Activated CD8-positive, alpha-beta memory T cell treated with anti-CD3 and anti-CD28 coated beads for 36 hours (primary cell): ENCODE measurements around the gene HERC2. TPM values are rescaled to one million over a fixed set of nuclear protein-coding genes. Genes with fewer than 3 reads are reported as not detected.
"Not testable (repeated sequence)": the region's sequence is repeated elsewhere in the genome, so short reads cannot be mapped to it uniquely, and the experiment has no call there.

ENCODE experiments used
- CTCF ChIA-PET: fragments of 350-600 bp; sonication (Branson Sonifier 250); formaldehyde crosslinking; loops from one replicate; lab custom pipeline; 2021; ENCODE audit warnings: antibody characterized with exemption; lab: Charles Lee
- POLR2A ChIA-PET: fragments of 350-600 bp; sonication (Branson Sonifier 250); formaldehyde crosslinking; loops from one replicate; lab custom pipeline; 2021; ENCODE audit warnings: antibody characterized with exemption; lab: Charles Lee
- total RNA-seq, 2 experiments: library from RNA; stranded (reverse); gene quantifications; one replicate each; pipeline ENCODE4 v1.2.3, GENCODE V29; 2021

Gene HERC2
- total RNA-seq, 2 experiments from 2014 or later: 31.3 to 32.8 TPM

DNA sequence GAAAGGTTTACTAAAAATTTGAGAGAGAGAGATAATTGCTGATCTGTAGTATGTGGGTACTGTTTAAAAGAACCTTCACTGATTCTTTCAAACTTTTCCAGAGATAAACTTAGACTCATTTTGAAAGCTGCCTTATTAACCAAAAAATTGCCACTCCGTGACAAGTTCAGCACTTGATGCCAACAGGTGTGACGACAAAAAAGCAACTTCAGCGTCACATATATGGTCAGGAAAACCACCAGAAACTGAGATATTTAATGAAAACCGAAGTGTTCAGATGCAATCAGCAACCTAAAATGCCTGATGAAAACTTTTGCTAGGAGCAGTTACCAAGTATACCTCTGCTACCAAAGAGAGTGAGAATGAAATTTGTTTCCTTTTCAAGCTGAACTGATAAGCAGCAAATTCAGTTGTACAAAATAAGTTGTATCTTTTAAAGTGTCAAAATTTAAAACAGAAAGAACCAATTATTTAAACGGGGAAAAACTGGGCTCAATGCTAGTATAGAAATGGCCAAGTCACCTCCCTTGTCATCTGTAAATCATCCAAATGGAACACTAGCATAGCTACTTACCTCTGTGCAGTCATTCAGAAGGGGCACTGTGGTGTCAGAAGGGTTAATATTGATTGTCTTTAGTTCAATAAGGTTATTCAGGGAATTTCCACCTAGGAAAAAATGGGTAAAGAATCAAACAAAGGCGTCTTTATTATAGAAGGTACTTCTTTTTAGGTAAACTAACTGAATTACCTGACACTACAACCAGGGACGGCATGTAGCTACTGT is 131.4 kb downstream of the HERC2 start:
- CTCF ChIA-PET: interaction anchor here (0.6 to 0.9 kb wide), 2 partner anchors 17 to 64 kb away, joined by 4 to 5 read pairs; no protein-coding TSS in a partner anchor
- POLR2A ChIA-PET: no interaction called here

DNA sequence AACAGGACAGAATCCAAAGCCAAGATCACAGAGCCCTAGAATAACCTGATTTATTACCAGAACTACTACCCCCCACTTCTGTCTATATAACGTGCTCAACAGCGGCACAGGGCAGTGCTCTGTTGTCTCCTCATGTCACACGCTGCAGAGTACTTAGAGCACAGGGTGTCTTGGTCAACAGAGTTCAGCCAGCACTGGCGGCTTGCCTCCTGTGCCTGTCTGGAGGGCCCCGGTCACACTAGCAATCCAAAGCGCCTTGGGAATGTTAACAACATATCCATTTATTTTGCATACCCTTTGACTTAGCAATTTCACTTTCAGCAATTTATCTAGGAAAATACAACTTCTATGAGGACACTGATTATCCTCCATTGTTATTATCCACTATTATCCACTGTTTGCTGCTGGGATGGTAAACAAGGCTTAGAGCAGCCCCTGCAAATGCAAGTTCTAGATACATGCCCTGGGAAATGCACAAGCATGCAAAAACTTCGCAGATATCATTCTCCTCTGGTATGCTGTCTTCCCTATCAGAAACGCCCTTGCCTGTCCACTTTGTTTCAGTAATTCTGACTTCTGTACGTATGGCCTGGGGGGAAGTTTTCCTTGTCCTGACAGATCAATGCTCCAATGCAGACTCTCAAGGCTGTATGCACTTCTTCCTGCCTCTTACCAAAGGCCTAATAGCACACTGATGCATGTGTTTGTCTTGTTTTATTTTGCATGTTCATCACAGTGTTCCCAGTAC is 136.7 kb downstream of the HERC2 start:
- POLR2A ChIA-PET: no interaction called here
- CTCF ChIA-PET: no interaction called here

DNA sequence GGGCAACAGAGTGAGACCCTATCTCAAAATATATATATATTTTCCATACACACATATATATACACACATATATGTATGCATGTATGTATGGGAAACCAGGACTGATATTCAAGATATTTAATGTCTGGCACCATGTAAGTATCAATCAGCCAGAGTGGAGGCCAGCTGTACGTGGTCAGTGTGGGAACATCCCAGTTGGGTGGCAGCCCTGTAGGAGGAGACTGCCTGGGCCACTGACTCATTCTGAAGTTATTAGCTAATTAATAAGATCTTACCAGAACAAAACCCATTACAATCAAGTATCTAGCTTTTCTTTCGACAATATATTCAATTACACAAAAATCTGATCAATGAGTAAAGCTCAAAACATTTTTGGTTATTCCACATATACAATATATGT is 137.8 kb downstream of the HERC2 start:
- CTCF ChIA-PET: no interaction called here

DNA sequence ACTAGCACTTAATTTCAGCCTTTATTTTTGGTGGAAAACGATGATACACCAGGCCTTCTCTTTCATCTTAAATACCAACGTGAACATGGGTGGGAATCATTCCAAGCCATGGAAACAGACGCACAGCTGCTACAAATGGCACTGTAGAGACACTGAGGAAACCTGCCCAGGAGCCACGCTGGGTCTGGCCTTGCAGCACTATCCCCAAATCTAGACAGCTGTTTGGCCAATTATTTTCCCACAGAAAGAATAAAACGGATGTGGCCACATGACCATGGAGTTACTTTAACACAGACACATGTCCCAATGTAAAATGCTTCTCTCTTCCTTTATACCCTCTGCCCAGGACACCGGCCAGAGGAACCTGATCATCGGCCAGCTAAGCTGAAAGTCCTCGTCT is 139.2 kb downstream of the HERC2 start:
- CTCF ChIA-PET: no interaction called here
- POLR2A ChIA-PET: no interaction called here

More for the DNA sequence above, 137.8 kb downstream of the HERC2 start:
- POLR2A ChIA-PET: no interaction called here

DNA sequence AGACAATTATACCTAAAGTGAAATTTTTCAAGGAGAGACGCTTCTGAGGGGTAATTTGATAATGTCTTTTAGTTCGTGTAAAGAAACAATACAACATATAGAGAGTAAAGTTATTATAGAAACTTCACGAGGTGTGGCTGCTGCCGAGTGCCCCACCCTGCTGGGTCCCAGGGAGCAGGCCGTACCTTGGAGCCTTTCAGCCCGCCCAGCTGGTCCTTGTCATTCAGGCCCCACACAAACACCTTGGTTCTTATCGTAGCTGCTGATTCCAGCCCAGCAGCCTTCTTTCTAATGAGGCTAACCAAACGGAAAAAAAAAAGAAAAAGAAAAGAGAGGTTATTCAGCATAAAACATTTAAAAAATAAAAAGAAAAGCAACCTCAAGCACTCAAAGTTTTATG is 139.8 kb downstream of the HERC2 start:
- ChIA-PET CTCF (no interaction called here), POLR2A (no interaction called here)

DNA sequence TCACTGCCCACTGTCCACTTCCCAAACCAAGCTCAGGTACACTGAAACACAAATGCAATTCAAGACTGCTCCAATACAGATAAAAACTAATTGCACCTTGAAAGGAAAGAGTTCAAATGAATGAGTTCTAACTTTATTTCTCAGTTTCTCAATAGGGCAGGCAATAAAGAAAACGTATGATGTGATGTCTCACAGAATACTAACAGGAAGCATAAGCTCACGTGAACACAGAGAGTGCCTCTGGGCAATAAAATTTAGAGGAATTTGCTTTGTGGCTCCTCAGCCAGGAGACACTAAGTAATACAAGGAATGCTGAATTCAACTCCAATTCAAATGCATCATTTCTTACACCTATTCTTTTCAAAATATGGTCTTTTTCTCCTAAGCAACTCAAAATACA is 140.6 kb downstream of the HERC2 start:
- ChIA-PET POLR2A (no interaction called here), CTCF (no interaction called here)

DNA sequence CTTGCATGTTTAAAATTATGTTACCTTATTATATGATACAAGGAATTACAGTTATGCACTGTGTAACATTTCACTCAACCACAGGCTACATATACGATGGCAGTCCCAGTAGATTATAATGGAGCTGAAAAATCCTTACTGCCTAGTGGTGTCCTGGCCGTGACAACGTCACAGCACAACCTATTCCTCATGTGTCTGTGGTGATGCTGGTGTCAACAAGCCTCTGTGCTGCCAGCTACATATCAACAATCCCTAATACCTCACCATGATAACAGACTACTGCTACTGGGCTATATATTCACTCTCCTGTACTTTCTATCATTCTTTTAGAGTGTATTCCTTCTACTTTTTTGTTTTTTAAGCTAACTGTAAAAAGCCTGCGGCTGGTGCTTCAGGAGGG is 142.7 kb downstream of the HERC2 start:
- POLR2A ChIA-PET: no interaction called here
- CTCF ChIA-PET: no interaction called here

DNA sequence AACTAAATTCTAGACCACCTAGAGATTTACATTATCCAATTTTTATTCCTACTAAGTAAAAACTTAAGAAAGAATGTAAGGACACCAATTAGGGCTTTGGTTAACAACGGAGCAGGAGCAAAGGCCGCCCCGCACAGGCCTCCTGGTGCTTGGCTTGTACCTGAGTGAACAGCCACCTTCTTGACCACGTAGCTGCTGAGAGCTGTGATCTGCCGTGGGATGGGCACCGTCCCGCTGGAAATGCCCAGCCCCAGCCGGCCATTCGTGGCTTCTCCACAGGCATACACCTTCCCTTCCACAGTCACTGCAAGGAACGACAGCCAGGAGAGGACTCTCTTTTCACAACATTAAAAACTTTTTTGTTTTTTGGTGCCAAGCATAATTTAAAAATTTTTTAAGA is 143.3 kb downstream of the HERC2 start:
- ChIA-PET POLR2A (no interaction called here), CTCF (no interaction called here)

DNA sequence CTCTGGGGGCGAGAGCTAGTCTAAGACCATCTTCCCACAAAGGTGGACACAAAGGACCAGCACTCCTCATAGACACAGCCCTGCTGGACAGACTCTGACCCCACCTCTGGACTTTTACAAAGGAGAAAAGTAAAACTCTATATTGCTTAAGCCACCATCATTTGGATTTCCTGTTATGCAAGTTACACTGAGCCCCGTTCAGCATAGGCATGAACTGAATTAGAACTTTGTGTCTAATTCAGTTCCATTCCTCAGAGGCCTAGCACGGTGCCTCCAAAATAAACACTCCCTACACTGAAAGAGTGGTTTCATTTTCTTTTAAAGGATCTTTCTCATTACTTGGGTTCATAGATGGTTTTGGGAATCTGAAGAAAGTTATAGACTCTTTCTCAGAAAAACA is 143.7 kb downstream of the HERC2 start:
- POLR2A ChIA-PET: no interaction called here
- CTCF ChIA-PET: no interaction called here

DNA sequence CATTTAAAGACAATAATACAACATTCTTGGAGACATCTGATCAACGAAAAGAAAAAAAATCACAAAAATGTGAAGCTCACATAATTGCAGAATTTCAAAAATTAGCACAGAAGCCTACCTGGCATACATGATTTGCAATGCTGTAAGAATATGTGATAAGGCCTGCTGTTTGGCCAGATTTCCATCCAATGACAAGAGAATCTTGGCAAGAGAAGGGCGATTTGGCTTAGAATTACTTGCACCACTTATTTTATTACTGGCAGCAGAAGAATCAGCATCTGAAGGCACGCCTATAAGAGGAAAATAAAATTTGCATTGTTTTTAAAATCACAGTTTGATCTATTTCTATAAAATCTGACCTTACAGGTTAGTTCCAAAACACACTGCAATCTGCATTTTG is 152.6 kb downstream of the HERC2 start:
- ChIA-PET CTCF (no interaction called here), POLR2A (no interaction called here)

DNA sequence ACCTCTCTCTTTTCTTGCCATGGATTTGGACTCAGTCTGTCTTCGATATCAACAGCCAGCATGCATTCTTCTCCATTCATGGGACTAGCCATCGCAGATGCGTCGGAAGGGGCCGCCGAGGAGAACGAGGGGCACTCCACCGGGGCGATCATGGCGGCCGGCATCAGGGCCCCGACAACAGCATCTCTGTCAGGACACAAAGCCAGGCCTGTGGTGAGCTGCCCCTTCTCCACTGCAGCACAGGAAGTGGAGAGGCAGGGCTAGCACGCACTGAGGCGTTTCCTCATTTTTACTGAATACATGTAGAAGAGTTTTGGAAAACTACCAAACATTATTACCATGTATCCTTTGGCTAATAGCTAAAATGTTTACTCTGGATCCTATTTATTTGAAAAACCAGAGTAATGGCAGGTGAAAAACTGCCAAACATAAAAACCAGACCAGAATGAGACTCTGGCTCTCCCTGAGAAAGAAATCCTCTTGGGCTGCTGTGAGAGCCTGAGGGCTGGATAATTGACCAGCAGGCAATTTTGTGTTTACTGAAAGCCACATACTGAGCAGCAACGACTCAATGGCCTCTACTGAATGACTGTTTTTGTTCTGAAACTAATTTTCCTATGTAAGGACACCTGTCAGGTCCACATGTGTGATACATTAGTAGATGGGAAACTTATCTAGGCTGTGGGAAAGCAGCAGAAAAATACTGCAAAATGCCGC is 153.4 kb downstream of the HERC2 start:
- POLR2A ChIA-PET, CTCF ChIA-PET: not testable (repeated sequence)

DNA sequence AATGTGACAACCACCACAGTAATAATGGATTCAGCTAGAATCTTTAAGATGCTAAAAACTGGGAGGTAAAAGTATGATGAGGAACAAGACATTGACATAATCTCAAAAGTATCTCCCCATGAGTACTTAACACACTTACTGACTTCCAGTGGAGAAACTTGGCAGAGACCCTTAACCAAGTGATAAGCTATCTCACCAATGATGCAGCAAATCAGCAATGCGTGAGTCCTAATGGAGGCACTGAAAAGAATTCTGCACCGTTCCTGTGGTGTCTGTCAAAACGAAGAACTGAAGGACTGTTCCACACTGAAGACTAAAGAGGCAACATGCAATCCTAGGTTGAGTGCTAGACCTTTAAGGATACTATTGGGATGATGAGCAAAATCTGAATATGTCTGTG is 154.9 kb downstream of the HERC2 start:
- POLR2A ChIA-PET: no interaction called here
- CTCF ChIA-PET: no interaction called here

DNA sequence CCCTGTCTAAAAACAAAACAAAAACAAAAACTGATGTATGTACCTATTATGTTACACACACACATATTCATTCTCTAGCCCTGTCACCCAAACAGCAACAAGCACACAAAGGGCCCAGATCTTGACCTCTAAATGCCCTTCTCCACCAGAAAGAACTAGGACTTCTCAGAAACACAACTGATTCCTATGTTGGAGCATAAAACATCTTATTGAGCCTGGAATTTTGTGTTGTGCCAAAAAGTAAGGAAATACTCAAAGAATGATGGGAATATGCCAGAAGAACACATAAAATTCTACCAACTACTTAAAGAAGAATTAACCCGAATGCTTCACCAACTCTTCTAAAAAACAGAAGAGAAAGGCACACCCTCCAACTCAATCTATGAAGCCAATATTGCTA is 156.2 kb downstream of the HERC2 start:
- CTCF ChIA-PET: no interaction called here
- POLR2A ChIA-PET: no interaction called here

DNA sequence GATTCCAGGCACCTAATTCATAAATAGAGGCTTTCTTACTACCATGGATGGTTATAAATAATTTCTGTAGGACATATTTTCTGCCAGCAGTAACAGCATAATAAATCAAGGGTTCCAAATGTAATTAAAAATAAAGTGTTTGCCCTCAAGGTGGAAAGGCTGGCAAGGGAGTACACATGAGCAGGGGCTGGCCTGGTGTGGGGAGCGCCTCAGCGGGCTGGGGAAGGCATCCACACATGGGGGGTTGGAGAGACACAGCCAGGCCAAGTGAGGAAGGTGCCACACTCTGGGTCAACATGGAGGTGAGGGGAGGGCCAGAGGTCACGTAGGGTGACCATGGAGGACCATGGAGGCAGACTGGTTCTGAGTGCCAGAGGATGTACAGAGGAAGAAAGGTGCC is 157.1 kb downstream of the HERC2 start:
- CTCF ChIA-PET: no interaction called here
- POLR2A ChIA-PET: no interaction called here

DNA sequence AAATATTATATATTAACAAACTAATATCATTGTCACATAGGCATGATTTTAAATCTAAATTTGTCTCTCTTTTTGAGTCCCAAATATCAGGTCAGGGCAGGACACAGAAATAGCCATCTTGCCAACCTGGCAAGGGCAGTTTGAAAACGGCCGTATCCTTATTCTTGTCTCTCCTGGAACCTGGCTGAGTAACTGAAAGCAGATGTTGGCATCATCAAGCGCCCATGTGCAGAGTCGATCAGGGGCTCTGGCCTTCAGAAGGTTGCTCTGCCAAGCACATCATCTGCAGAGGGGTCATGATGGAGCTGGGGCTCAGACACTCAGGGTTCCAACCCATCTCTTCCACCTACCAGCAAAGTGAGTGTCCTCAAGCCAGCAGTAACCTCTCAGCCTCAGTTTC is 167.7 kb downstream of the HERC2 start:
- CTCF ChIA-PET: no interaction called here
- POLR2A ChIA-PET: no interaction called here

DNA sequence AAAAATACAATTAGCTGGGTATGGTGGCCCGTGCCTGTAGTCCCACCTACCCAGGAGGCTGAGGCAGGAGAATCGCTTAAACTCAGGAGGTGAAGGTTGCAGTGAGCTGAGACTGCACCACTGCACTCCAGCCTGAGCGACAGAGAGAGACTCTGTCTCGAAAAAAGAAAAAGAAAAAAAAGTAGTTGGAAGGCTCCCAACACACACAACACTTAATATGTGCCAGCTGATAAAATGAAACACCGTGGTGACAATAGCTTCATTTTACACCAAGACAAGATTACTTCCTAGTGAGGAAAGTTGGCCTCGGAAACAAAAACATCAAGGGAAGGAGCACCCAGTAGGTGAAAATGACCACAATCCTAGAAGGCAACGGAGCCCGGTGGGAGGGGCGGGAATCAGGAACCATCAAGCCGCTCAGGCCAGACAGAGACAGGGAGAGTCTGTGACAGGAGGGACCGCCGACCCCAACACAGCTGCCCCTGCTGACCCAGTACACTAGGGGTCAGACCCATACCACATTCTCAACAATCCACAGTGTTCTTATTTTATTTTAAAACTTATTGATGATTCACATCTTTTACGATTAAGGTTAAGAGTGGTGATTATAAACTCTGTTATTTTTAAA is 168.4 kb downstream of the HERC2 start:
- POLR2A ChIA-PET: no interaction called here
- CTCF ChIA-PET: no interaction called here

DNA sequence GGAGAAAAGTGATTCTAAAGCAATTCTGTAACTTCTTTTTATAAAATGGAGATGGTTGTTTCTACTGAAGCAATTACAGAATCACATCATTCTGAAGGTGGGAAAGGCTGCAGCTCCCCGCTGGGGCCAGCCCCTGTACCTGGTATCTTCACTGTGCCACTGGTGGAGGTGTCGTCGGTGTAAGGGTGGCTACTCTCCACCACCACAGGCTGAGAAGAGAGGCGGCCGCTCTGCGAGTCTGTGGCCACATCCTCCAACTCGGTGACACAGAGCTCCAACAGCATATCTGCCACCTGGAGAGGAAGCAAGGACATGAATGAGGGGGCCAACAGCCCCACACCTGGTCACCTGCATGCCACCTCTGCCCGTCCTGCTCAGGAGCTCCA is 169.4 kb downstream of the HERC2 start:
- CTCF ChIA-PET: not testable (repeated sequence)

DNA sequence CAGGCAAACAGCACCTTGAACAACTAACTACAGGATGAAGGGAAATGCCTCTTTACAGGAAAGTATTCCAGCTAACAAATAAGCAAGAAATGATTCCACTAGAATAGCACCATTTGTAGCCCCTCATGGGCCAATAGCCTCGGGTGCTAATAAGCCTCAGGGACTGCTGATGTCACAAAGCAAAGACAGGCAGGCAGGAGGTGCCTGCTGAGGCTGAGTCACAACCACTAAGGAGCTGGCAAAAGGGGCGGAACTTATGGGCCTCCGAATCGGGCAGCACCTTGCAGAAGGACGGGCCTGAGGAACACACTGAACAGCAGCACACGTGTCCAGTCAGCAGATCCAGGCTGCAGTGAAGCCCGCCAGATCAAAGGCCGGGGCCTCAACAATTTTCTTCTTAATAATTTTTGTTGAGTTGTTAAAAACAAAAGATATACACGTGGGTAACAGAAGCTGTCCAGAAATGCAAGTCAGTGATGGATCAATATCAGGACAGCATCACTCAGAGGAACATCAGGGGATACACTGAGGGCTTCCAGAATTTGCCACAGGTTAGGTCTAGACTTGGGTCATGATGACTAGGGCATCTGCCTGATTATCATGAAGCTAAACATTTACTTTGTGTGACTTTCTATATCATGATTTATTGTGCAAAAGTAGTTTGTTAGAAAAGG is 170.0 kb downstream of the HERC2 start:
- POLR2A ChIA-PET, CTCF ChIA-PET: not testable (repeated sequence)

More for the DNA sequence above, 169.4 kb downstream of the HERC2 start:
- POLR2A ChIA-PET: not testable (repeated sequence)

DNA sequence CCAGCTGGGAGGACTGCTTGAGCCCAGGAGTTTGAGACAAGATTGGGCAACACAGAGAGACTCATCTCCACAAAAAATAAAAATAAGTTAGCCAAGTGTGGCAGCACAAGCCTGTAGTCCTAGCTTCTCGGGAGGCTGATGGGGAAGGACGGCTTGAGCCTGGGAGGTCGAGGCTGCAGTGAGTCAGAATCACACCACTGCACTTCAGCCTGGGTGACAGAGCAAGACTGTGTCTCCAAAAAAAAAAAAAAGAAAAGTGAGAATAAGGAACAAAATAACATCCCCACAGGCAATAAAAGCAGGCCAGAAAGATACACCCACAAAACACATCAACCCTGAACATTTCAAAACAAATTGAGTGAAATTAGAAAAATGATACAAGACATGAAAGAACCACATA is 174.2 kb downstream of the HERC2 start:
- ChIA-PET POLR2A (no interaction called here), CTCF (no interaction called here)

DNA sequence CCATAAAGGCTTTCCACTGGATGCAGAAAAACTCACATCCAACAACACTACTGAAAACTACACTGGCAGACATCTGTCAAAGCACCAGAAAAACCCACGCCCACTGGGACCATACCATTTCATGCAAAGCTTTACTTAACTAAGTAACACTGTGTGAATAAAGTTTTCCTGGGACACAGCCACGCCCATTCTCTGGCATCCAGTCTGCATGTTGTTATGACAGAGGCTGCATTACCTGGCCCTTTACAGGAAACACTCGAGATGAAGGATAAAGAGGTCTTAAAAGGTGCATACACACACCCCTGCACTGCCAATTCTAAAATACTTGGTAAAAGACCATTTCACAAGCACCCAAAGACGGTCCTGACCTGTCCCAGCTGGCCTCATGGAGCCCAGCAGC is 176.6 kb downstream of the HERC2 start:
- CTCF ChIA-PET, POLR2A ChIA-PET: not testable (repeated sequence)
